Urinary bladder (tissue), 4 donors: ENCODE results near the gene TMEM267. TPM values are rescaled to one million over a fixed set of nuclear protein-coding genes. Genes with fewer than 3 reads are reported as not detected.
"Not testable (repeated sequence)": the region's sequence is repeated elsewhere in the genome, so short reads cannot be mapped to it uniquely, and the experiment has no call there.

Experiments
- DNase-seq: peaks from one replicate; pipeline ENCODE4 v3.0.0-alpha.2; 2015; ENCODE audit errors: extremely low spot score
- H3K27ac ChIP-seq: one replicate; pipeline ENCODE4 v1.5.1; 2013; ENCODE audit warnings: low read depth, mild to moderate bottlenecking, moderate library complexity
- H3K36me3 ChIP-seq: one replicate; pipeline ENCODE4 v1.6.1; 2013; ENCODE audit warnings: mild to moderate bottlenecking, moderate library complexity; ENCODE audit not compliant: insufficient read depth
- H3K4me1 ChIP-seq: one replicate; pipeline ENCODE4 v1.6.1; 2013; ENCODE audit warnings: mild to moderate bottlenecking, moderate library complexity; ENCODE audit not compliant: insufficient read depth
- H3K4me3 ChIP-seq: one replicate; pipeline ENCODE4 v1.5.1; 2013; ENCODE audit warnings: low read depth, low read length
- WGBS: extraction: QIAGEN DNeasy Blood & Tissue Kit; methylation state at CpG from one replicate; pipeline ENCODE4 v1.1.7; 2013; 5-methylcytosine and 5-hydroxymethylcytosine counted together
- polyA plus RNA-seq: library from polyadenylated mRNA; stranded (reverse); fragments of 200-250 nt; gene quantifications from one replicate; pipeline ENCODE4 v1.2.3, GENCODE V29; 2013
- total RNA-seq: library from RNA; depleted of rRNA; stranded (reverse); fragments of >200 nt; gene quantifications from one replicate; pipeline ENCODE4 v1.2.3, GENCODE V29; 2014
- donor health status: healthy with polysubstance abuse.
- donor health status: healthy.

The TMEM267 gene
- total and polyA plus RNA-seq, 2 donors, result 10.6 to 14.2 TPM

- no peak overlapping the region for H3K4me3 ChIP-seq
- no peaks in the 10 kb centered on the region for H3K4me1 ChIP-seq
- no peak for DNase-seq
- WGBS, result 87% methylated on average over 7 of the region's 7 CpGs
- no peak overlapping the region for H3K27ac ChIP-seq
- no peaks in the 10 kb centered on the region for H3K36me3 ChIP-seq
Measured at GRCh38 chr5:43429016-43429415, 54.6 kb downstream of the TMEM267 start.

GRCh38 chr5:43427306-43427705, 56.4 kb downstream of the TMEM267 start:
- Histone ChIP-seq H3K4me1 (no peaks in the 10 kb centered on the region), H3K36me3 (no peaks in the 10 kb centered on the region), H3K4me3 (no peak overlapping the region), H3K27ac (no peak overlapping the region)
- 78% methylated on average over 4 of the region's 4 CpGs for WGBS
- DNase-seq, result no peak

- WGBS, result 72% methylated on average over 2 of the region's 2 CpGs
- Histone ChIP-seq H3K36me3 (no peaks in the 10 kb centered on the region), H3K4me1 (no peaks in the 10 kb centered on the region), H3K27ac (no peak overlapping the region), H3K4me3 (no peak overlapping the region)
- DNase-seq, result no peak
Measured at GRCh38 chr5:43425983-43426382, 57.7 kb downstream of the TMEM267 start.

- 83% methylated on average over 6 of the region's 6 CpGs for WGBS
- not testable (repeated sequence) for H3K4me1 ChIP-seq, DNase-seq, H3K27ac ChIP-seq, H3K36me3 ChIP-seq, H3K4me3 ChIP-seq
Measured at GRCh38 chr5:43423086-43423485, 60.6 kb downstream of the TMEM267 start.

GRCh38 chr5:43422143-43422542, 61.5 kb downstream of the TMEM267 start:
- 34% methylated on average over 2 of the region's 2 CpGs for WGBS
- H3K27ac ChIP-seq, result no peak overlapping the region
- H3K36me3 ChIP-seq, result no peaks in the 10 kb centered on the region
- no peak for DNase-seq
- H3K4me1 ChIP-seq, result no peaks in the 10 kb centered on the region
- no peak overlapping the region for H3K4me3 ChIP-seq

- WGBS, result 89% methylated on average over 7 of the region's 7 CpGs
- DNase-seq, result no peak
- no peaks in the 10 kb centered on the region for H3K4me1 ChIP-seq
- no peak overlapping the region for H3K4me3 ChIP-seq
- H3K27ac ChIP-seq, result no peak overlapping the region
- no peaks in the 10 kb centered on the region for H3K36me3 ChIP-seq
Measured at GRCh38 chr5:43421450-43422133, 62.1 kb downstream of the TMEM267 start.

GRCh38 chr5:43420241-43420640, 63.4 kb downstream of the TMEM267 start:
- DNase-seq, result no peak
- 67% methylated on average over 4 of the region's 4 CpGs for WGBS
- Histone ChIP-seq H3K36me3 (no peaks in the 10 kb centered on the region), H3K27ac (no peak overlapping the region), H3K4me1 (no peaks in the 10 kb centered on the region), H3K4me3 (no peak overlapping the region)

GRCh38 chr5:43418561-43418960, 65.1 kb downstream of the TMEM267 start:
- Histone ChIP-seq H3K4me3 (no peak overlapping the region), H3K36me3 (no peaks in the 10 kb centered on the region), H3K27ac (no peak overlapping the region), H3K4me1 (no peaks in the 10 kb centered on the region)
- no peak for DNase-seq
- 89% methylated on average over 2 of the region's 2 CpGs for WGBS

GRCh38 chr5:43416803-43417394, 66.8 kb downstream of the TMEM267 start:
- no peak for DNase-seq
- Histone ChIP-seq H3K4me1 (no peaks in the 10 kb centered on the region), H3K27ac (no peak overlapping the region), H3K36me3 (no peaks in the 10 kb centered on the region), H3K4me3 (no peak overlapping the region)
- WGBS, result 52% methylated on average over 3 of the region's 3 CpGs

- no peak overlapping the region for H3K4me3 ChIP-seq
- no peak overlapping the region for H3K27ac ChIP-seq
- H3K36me3 ChIP-seq, result no peaks in the 10 kb centered on the region
- 76% methylated on average over 3 of the region's 3 CpGs for WGBS
- DNase-seq, result no peak
- H3K4me1 ChIP-seq, result no peaks in the 10 kb centered on the region
Measured at GRCh38 chr5:43415935-43416802, 67.5 kb downstream of the TMEM267 start.

GRCh38 chr5:43413966-43414365, 69.7 kb downstream of the TMEM267 start:
- Histone ChIP-seq H3K36me3 (no peaks in the 10 kb centered on the region), H3K4me1 (no peaks in the 10 kb centered on the region), H3K4me3 (no peak overlapping the region), H3K27ac (no peak overlapping the region)
- DNase-seq, result no peak
- 92% methylated on average over 2 of the region's 2 CpGs for WGBS

GRCh38 chr5:43412644-43413043, 71.0 kb downstream of the TMEM267 start:
- WGBS, result 92% methylated on average over 1 of the region's 1 CpG
- no peaks in the 10 kb centered on the region for H3K4me1 ChIP-seq
- H3K4me3 ChIP-seq, result no peak overlapping the region

GRCh38 chr5:43412156-43412555, 71.5 kb downstream of the TMEM267 start, which contains the start of gene CCL28:
CCL28 (minus strand) TSS chr5:43412391; CDS start chr5:43412316, 75 bp downstream.
- H3K27ac ChIP-seq, result no peak within 1 kb of the TSS
- H3K36me3 ChIP-seq, result no peaks in the 10 kb centered on the region
- WGBS, result 74% methylated on average over 6 of the region's 6 CpGs
- no peaks in the 10 kb centered on the region for H3K4me1 ChIP-seq
- no peak within 1 kb of the TSS for H3K4me3 ChIP-seq
- DNase-seq, result no peak

More at GRCh38 chr5:43412644-43413043, 71.0 kb downstream of the TMEM267 start:
- DNase-seq, result no peak
- Histone ChIP-seq H3K36me3 (no peaks in the 10 kb centered on the region), H3K27ac (no peak overlapping the region)

GRCh38 chr5:43411495-43411894, 72.2 kb downstream of the TMEM267 start:
- Histone ChIP-seq H3K36me3 (no peaks in the 10 kb centered on the region), H3K4me1 (no peaks in the 10 kb centered on the region), H3K4me3 (no peak overlapping the region), H3K27ac (no peak overlapping the region)
- WGBS, result 51% methylated on average over 3 of the region's 3 CpGs
- DNase-seq, result no peak
